Muscle of leg (tissue), 11 donors: ENCODE measurements around the gene S100A10. TPM values are rescaled to one million over a fixed set of nuclear protein-coding genes. Genes with fewer than 3 reads are reported as not detected.

Source experiments
- DNase-seq: peaks from one replicate; pipeline ENCODE4 v3.0.0; 2013
- H3K27ac ChIP-seq: one replicate; pipeline ENCODE4 v1.5.1; 2013; ENCODE audit warnings: mild to moderate bottlenecking, low read length, control low read depth
- H3K27me3 ChIP-seq: one replicate; pipeline ENCODE4 v1.6.1; 2013; ENCODE audit warnings: low read length; ENCODE audit not compliant: control insufficient read depth, insufficient read depth
- H3K36me3 ChIP-seq: one replicate; pipeline ENCODE4 v1.6.1; 2013; ENCODE audit warnings: low read length; ENCODE audit not compliant: control insufficient read depth, insufficient read depth
- H3K4me1 ChIP-seq: one replicate; pipeline ENCODE4 v1.6.1; 2013; ENCODE audit warnings: low read length; ENCODE audit not compliant: control insufficient read depth, insufficient read depth
- H3K4me3 ChIP-seq: one replicate; pipeline ENCODE4 v1.5.1; 2013; ENCODE audit warnings: low read length, control low read depth
- H3K9me3 ChIP-seq: replicated peaks from 2 replicates; pipeline ENCODE4 v1.6.1; 2013; ENCODE audit warnings: low read depth, low read length; ENCODE audit not compliant: control insufficient read depth
- WGBS: methylation state at CpG from one replicate; pipeline ENCODE4 v1.1.5; 2013; ENCODE audit warnings: missing lambda C conversion rate; ENCODE audit not compliant: insufficient coverage; 5-methylcytosine and 5-hydroxymethylcytosine counted together
- polyA plus RNA-seq, 8 donors: library from polyadenylated mRNA; unstranded; fragments of 120-200 nt; gene quantifications; one replicate each; pipeline versions ENCODE4 v1.2.1 to v1.2.3, GENCODE V29; 2013; ENCODE audit warnings: inconsistent platforms in 1 of 8, low replicate concordance in 1 of 8; ENCODE audit not compliant: insufficient read length in 8 of 8, insufficient read depth in 1 of 8
- total RNA-seq: library from RNA; stranded (reverse); fragments of 120-200 nt; gene quantifications from one replicate; pipeline ENCODE4 v1.2.4, GENCODE V29; 2013

S100A10 gene
- total and polyA plus RNA-seq, 9 donors = 98.6 to 407 (median 202) TPM

DNA sequence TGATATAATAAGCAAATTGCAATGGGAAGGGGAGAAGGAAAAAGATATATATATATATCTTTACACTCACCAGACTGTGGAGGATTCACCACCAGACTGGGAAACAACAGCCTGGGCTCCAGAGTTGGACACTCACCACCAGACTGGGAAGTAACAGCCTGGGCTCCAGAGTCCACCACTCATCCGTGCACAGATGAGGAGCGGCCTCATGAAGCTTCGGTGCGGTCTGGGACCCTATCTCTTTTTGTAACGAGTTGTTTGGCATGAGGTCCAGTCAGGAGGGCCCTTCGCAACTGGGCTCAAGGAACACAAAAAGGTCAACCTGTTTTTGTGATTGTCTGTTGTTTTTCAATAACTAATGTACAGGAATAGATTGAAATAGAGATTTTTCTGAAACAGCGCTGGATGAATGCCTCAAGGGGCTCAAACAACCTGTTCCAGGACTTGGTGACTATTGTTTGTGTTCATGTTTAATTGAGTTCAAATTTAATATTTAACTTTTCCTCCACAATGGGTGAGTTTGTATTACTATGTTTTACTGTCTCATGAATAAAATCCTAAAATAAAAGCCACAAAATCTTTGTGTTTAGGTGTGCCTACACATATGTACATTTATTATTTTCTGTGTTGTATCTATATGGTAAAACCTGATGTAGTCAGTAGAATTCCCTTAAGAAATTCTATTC is 40.1 kb downstream of the S100A10 start:
- Histone ChIP-seq H3K9me3 (no peaks in the 10 kb centered on the region), H3K4me1 (no peaks in the 10 kb centered on the region), H3K27me3 (no peaks in the 10 kb centered on the region), H3K4me3 (no peak overlapping the region), H3K27ac (no peak overlapping the region), H3K36me3 (no peaks in the 10 kb centered on the region)
- no peak for DNase-seq
- 100% methylated on average over 4 of the region's 7 CpGs for WGBS

DNA sequence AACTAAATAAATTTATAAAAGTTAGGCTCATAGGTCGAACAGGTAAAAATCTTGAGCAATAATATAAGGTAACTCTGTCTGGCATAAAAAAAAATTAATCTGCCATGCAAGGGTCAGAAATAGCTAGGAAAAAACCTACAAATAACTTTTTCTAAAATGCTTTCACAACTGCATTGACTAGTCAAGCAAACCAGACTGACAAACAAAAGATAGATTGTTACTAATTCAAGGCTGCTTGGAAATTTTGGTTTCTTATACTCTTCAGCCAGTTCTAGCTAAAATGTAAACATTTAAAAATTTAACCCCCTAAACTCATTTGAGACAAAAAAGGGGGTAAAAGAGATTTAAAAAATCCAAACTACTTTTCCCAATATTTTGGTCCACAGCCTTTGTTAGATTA is 40.8 kb downstream of the S100A10 start:
- no CpG with 5 or more reads among the region's 1 CpG for WGBS
- H3K9me3 ChIP-seq = no peaks in the 10 kb centered on the region
- no peak for DNase-seq
- no peaks in the 10 kb centered on the region for H3K4me1 ChIP-seq
- H3K36me3 ChIP-seq = no peaks in the 10 kb centered on the region
- no peak overlapping the region for H3K4me3 ChIP-seq
- no peak overlapping the region for H3K27ac ChIP-seq
- no peaks in the 10 kb centered on the region for H3K27me3 ChIP-seq

DNA sequence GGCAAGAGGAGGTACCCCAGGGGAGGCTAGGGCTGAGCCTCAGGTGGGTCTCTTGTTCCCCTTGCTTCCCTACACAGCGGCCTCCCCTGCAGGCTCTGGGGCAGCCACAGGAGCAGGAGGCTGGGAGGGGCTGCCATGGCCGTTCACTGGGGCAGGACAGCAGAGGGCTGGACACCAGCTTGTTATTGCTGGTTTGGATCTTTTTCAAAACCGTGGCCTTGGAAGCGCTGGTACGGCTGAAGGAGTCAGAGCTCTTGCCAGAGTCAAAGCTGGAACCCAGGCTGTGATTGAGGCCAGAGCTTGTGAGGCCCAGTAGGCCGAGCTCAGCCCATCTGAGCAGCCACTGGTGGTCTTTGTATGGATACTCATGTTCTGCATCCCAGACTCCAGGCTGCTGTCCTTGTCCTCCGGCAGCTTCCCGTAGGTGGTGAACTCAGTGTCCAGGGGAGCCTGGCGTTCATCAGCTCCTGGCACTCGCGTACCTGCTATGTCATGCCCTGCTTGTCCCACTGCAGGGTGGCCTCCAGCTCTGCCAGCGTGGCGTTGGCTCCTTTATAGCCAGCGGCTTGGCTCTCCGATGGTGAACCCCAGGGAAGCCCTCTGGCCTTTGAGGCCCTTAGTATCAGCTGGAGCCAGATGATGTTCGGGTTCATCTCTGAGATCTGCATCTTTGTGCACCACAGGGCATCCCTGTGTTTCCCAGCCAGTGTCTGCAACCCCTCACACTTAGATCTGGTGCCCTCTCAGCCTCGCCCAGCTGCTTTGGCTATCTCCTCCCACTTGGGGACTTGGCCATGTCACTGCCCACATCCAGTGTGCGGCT is 44.1 kb downstream of the S100A10 start:
- no peaks in the 10 kb centered on the region for H3K27me3 ChIP-seq
- H3K9me3 ChIP-seq = no peaks in the 10 kb centered on the region
- DNase-seq = no peak
- no peak overlapping the region for H3K4me3 ChIP-seq
- H3K36me3 ChIP-seq = no peaks in the 10 kb centered on the region
- H3K27ac ChIP-seq = no peak overlapping the region
- 86% methylated on average over 18 of the region's 18 CpGs for WGBS
- peaks cover 9% of the 10 kb centered on the region for H3K4me1 ChIP-seq

- Histone ChIP-seq H3K4me3 (no peak overlapping the region), H3K27ac (no peak overlapping the region), H3K9me3 (no peaks in the 10 kb centered on the region), H3K4me1 (peaks cover 9% of the 10 kb centered on the region), H3K36me3 (no peaks in the 10 kb centered on the region), H3K27me3 (no peaks in the 10 kb centered on the region)
- no CpG with 5 or more reads among the region's 1 CpG for WGBS
- DNase-seq = no peak
Observed at GRCh38 chr1:151948506-151948905, 45.2 kb downstream of the S100A10 start.

DNA sequence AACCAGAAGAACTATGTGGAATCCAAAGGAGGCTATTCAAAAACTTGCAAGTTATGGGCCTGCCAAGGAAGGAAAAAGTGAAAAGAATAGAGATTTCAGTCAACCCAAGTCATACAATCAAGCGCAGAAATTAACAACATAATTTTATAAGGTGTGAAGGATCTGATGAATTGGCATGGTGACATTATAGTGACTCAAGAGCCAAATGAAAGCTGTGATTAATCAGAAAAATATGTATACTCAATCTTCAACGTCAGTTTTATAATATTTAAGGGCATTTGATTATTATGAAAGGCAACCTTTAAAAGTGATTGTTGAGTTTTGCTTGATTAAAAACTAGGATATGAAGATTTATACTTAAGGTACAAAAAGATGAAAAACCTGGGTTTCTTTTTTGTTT is 46.5 kb downstream of the S100A10 start:
- H3K36me3 ChIP-seq = no peaks in the 10 kb centered on the region
- H3K9me3 ChIP-seq = no peaks in the 10 kb centered on the region
- H3K4me1 ChIP-seq = peaks cover 9% of the 10 kb centered on the region
- H3K27ac ChIP-seq = no peak overlapping the region
- no peaks in the 10 kb centered on the region for H3K27me3 ChIP-seq
- H3K4me3 ChIP-seq = no peak overlapping the region
- WGBS = no CpG with 5 or more reads among the region's 2 CpGs
- DNase-seq = no peak

DNA sequence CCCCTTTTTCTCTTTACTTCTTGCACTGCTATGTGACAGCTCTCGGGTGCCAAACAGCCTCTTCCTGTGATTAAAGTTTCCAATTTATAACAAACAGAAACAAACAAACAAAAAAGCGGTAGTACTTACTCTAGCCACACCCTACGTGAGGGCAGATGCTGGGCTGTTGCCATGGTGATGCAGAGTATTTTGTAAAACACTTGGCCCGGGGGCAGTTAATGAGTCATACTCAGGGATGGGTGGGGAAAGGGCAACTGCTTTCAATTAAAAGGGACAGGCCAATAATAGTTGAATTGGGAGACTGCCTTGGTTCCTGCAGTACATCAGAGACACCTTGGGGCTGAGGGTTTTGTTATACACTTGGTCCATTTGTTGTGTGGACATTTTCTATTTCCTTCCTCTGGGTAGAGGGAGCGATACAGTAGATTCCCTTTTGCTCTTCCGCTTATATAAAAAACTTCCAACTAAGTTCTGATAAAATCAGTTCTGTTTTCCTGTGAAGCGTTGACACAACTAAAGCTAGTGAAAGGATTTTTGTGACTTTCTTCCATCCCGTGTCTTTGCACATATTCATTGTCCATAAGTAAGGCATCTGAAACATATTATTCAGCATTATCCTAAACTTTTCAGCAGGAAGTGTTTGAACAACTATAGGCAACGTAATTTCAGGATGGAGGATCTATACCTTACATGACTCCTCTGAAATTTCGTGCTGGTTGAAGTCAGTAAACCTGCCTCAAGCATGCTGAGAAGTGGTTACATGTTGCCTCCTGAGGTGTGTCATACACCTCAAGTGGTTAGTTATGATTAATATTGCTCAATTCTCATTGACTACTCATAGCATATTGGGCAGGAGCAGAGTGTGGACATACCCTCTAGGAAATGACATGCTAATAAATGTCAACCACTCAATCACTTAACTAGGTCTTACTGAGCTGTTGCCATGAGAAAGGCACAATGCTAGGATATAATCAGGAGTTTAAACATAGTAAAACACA is 47.6 kb downstream of the S100A10 start:
- no peak overlapping the region for H3K4me3 ChIP-seq
- H3K27me3 ChIP-seq = no peaks in the 10 kb centered on the region
- no peaks in the 10 kb centered on the region for H3K9me3 ChIP-seq
- DNase-seq = peak; percentile 94
- no peaks in the 10 kb centered on the region for H3K36me3 ChIP-seq
- peaks cover 16% of the 10 kb centered on the region for H3K4me1 ChIP-seq
- WGBS = 0% methylated on average over 1 of the region's 10 CpGs
- H3K27ac ChIP-seq = peak overlapping the region; percentile 66

- no peak overlapping the region for H3K4me3 ChIP-seq
- H3K36me3 ChIP-seq = no peaks in the 10 kb centered on the region
- DNase-seq = peak; percentile 28
- H3K27ac ChIP-seq = peak overlapping the region; percentile 66
- 50% methylated on average over 1 of the region's 3 CpGs for WGBS
- no peaks in the 10 kb centered on the region for H3K9me3 ChIP-seq
- peaks cover 17% of the 10 kb centered on the region for H3K4me1 ChIP-seq
- H3K27me3 ChIP-seq = no peaks in the 10 kb centered on the region
Observed at GRCh38 chr1:151944857-151945575, 48.6 kb downstream of the S100A10 start.

DNA sequence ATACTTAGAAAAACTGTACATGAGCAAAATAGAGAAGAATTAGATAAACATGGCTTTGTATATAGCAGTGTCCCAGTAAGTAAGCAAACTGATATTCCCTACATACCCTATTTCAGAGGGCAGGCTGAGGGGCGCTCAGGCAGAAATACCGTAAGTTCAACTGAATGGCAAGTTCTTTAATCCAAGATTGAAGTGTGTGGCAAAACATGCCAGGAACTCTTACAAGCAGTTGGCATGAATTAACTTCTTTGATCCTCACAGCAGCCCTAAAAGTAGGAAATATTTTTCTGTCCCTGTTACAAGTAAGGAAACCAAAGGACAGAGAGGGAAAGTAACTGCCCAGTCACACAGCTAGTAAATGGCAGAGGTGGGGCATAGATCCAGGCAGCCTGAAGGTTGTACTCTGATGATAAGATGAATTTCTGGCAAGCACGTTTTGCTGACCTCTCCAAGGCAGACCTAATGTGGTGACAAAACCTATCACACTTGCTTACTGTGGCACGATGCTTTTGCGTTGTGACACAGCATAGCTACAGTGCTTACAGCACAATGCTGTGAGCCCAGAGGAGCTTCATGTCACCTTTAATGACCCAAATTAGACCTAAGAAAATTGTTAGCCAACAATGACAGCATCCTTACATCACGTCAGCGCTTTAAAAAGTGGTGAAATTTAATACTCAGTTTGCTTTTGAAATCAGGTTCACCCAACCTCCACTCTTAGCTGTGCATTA is 49.4 kb downstream of the S100A10 start:
- Histone ChIP-seq H3K27ac (peak overlapping the region; percentile 4), H3K4me1 (peaks cover 17% of the 10 kb centered on the region)
- 43% methylated on average over 3 of the region's 7 CpGs for WGBS

DNA sequence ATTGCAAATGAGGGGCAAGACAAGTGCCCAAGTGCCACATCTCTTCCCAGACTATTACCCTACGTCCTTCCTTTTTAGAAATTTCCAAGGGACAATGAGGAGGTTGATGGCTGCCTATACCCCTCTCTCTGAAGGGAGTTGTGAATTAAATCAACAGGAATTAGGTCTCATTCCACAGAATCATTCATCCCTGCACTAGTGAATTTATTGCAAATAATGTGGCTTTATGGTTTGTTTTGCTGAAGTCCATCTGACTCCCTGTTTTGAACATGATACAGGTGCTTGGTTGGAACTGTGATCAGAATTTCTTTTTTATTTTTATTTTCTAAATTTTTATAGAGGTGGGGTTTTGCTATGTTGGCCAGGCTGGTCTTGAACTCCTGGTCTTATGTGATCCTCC is 50.1 kb downstream of the S100A10 start:
- Histone ChIP-seq H3K27me3 (no peaks in the 10 kb centered on the region), H3K36me3 (no peaks in the 10 kb centered on the region), H3K4me1 (peaks cover 17% of the 10 kb centered on the region), H3K4me3 (no peak overlapping the region), H3K9me3 (no peaks in the 10 kb centered on the region), H3K27ac (no peak overlapping the region)
- no peak for DNase-seq
- no CpG with 5 or more reads among the region's 1 CpG for WGBS

More for the DNA sequence above, 49.4 kb downstream of the S100A10 start:
- peak; percentile 30 for DNase-seq
- no peaks in the 10 kb centered on the region for H3K36me3 ChIP-seq
- H3K4me3 ChIP-seq = no peak overlapping the region
- H3K27me3 ChIP-seq = no peaks in the 10 kb centered on the region
- no peaks in the 10 kb centered on the region for H3K9me3 ChIP-seq
